Measurements from ENCODE around the gene CLPTM1L. TPM values are rescaled to one million over a fixed set of nuclear protein-coding genes. Genes with fewer than 3 reads are reported as not detected.

CLPTM1L gene
- polyA plus RNA-seq, 2 of the 4 experiments (the other 2 are of a cell fraction): 171 to 173 TPM

GRCh38 chr5:1345876-1346626 is 1.2 kb upstream of the CLPTM1L start:
- H3K4me1 ChIP-seq: peaks cover 19% of the 10 kb centered on the region
- FAIRE-seq (no peak), DNase-seq (ENCODE audit: low read depth in 1 of 2, low spot score in 1 of 2) (no peak), ATAC-seq (no peak)
- ChIA-PET POLR2A (interaction anchor here (0.6 to 1.5 kb wide), 3 partner anchors 9 to 78 kb away, joined by 3 to 7 read pairs (median 3); no protein-coding TSS in a partner anchor), CTCF (interaction anchor here (1.1 to 2.8 kb wide), 3 partner anchors 172 to 299 kb away, joined by 3 to 10 read pairs (median 5); no protein-coding TSS in a partner anchor)
- peak overlapping the region; percentile 92 for H3K4me3 ChIP-seq
- TF ChIP-seq POLR2A (IDR thresholded peaks at IDR 0.05; ENCODE audit: low read length) (0 out of 2 replicates have a peak, but pooled peaks have one; percentile 3), ZFP36 (IDR thresholded peaks at IDR 0.05; ENCODE audit: borderline replicate concordance, partially characterized antibody) (no peak)
- H3K9me3 ChIP-seq: no peaks in the 10 kb centered on the region
- H3K4me2 ChIP-seq: peak overlapping the region; percentile 97
- WGBS (ENCODE audit: missing lambda C conversion rate): 77% methylated on average over 26 of the region's 27 CpGs
- H3K27ac ChIP-seq: peak overlapping the region; percentile 89 to 93

DNA sequence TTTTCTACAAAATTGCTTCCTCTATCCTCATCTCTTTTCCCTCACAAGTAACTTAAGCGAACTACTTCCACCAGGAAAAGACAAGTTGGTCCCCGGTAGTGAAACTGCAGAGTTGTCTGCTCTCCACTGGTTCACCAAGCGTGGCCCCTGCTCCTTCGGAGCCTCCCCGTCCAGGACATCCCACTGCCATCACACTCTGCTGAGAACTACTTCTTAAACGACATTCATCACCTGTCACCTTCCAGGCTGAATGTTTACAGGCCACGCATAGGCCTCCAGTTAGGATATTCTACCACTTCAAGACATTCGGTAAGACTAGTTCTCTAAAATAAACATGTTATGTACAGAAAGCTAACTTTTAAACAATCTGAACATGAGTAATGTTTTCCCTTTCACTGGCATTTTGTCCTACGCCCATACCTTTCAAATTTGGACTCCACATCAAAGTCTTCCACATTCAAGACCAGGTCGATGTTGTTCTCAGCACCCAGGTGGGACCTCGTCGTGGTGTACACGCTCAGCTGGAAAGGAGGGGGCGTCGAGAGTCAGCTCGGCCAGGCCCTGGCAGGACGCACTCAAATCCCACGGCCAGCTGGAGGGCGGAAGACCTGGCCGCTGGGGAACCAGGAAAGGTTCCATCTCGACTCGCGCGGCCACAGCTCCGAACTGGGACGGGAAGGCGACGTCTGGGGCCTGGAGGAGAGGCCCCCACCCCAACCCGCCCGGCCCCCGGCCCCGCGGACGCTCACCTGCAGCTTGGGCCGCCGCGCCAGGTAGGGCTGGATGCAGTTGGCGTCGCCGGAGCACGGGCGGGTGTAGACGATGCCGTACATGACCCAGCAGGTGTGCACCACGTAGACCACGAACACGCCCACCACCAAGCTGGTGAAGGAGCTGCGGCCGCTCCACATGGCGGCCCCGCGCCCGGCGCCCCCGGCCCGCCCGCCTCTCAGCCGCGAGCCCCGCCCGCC is 683 bp downstream of the CLPTM1L start:
- TF ChIP-seq SREBF2 (IDR thresholded peaks at IDR 0.05): no peak
- no peak for TF ChIP-seq KDM1A (IDR thresholded peaks at IDR 0.05; ENCODE audit: low read depth)
- TF ChIP-seq NFE2L2 (conservative IDR thresholded peaks at IDR 0.05; ENCODE audit: low read length): no peak
- TF ChIP-seq FOSB (CRISPR knock-in tag; IDR thresholded peaks at IDR 0.05): no peak
- TF ChIP-seq RCOR1 (IDR thresholded peaks at IDR 0.05; ENCODE audit: low read depth, low read length): no peak
- TF ChIP-seq RAD21 (conservative IDR thresholded peaks at IDR 0.05 in 1 of 2, IDR thresholded peaks at IDR 0.05 in 1 of 2): no peak
- TF ChIP-seq CHD4 (IDR thresholded peaks at IDR 0.05; ENCODE audit: borderline replicate concordance): no peak
- no peak for TF ChIP-seq HOXA7 (CRISPR knock-in tag; IDR thresholded peaks at IDR 0.05)
- TF ChIP-seq ZNF302 (CRISPR knock-in tag; IDR thresholded peaks at IDR 0.05): no peak
- TF ChIP-seq CTCF (IDR thresholded peaks at IDR 0.05): no peak
- no peak for TF ChIP-seq JUN (IDR thresholded peaks at IDR 0.05)
- no peak for TF ChIP-seq CBX8 (IDR thresholded peaks at IDR 0.05)
- no peak for TF ChIP-seq NR3C1 (IDR thresholded peaks at IDR 0.05)
- no peak for TF ChIP-seq CHD2 (IDR thresholded peaks at IDR 0.05; ENCODE audit: low read length, partially characterized antibody)
- TF ChIP-seq, protein P1, sequence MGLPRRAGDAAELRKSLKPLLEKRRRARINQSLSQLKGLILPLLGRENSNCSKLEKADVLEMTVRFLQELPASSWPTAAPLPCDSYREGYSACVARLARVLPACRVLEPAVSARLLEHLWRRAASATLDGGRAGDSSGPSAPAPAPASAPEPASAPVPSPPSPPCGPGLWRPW (IDR thresholded peaks at IDR 0.05): no peak
- TF ChIP-seq ZSCAN20 (CRISPR knock-in tag; IDR thresholded peaks at IDR 0.05): no peak
- no peak for TF ChIP-seq PHF8 (IDR thresholded peaks at IDR 0.05; ENCODE audit: borderline replicate concordance, low read depth)
- no peak for TF ChIP-seq POLR2AphosphoS2 (conservative IDR thresholded peaks at IDR 0.05; ENCODE audit: low read length)
- TF ChIP-seq SMC3 (IDR thresholded peaks at IDR 0.05): no peak
- no peak for TF ChIP-seq HDAC2 (IDR thresholded peaks at IDR 0.05)
- no peak for DNase-seq (ENCODE audit: low read depth in 1 of 2, low spot score in 1 of 2)
- ATAC-seq: peak; percentile 10 to 35; a peak in 2 of 6 replicates
- CTCF ChIA-PET: interaction anchor here (1.2 to 2.8 kb wide), 3 partner anchors 12 to 301 kb away, joined by 5 to 10 read pairs (median 5); no protein-coding TSS in a partner anchor
- no peak for FAIRE-seq
- Histone ChIP-seq H3K4me3 (peak overlapping the region; percentile 92), H3K4me1 (peaks cover 19% of the 10 kb centered on the region), H3K27ac (peak overlapping the region; percentile 89 to 93), H3K4me2 (peak overlapping the region; percentile 98), H3K9me3 (no peaks in the 10 kb centered on the region)
- 21% methylated on average over 13 of the region's 61 CpGs for WGBS (ENCODE audit: missing lambda C conversion rate)
- POLR2A ChIA-PET: interaction anchor here (0.9 to 1.5 kb wide), 2 partner anchors 10 to 26 kb away, joined by 3 to 7 read pairs; no protein-coding TSS in a partner anchor
